GM20000 (cell line): ENCODE results near the gene RTL3.

Experiments used
- DNase-seq: peaks from one replicate; pipeline ENCODE4 v3.0.0; 2012; ENCODE audit warnings: low spot score
- CTCF ChIP-seq: IDR thresholded peaks from 2 replicates; pipeline ENCODE4 v1.5.1; 2012; ENCODE audit warnings: mild to moderate bottlenecking, control low read depth; ENCODE audit errors: extremely low read depth, missing control alignments

Gene RTL3

DNA sequence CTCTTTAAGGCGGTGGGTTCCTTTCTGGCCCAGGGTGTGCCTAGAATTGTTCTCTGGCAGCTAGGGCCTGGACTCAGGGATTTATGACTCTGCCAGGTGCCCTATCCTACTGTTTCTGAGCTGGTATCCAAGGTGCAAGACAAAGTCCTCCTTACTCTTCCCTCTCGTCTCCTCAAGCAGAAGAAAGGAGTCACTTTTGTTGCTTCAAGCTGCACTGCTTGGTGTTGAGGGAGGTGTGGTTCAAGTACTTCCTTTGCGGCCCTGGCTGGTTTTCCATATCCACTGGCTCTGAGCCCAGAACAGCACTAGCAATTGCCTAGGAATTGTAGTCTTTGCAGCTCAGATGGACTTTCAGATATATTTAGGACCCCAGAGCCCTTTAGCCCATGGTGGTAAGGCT is 39.3 kb downstream of the RTL3 start:
- TF ChIP-seq CTCF = no peak
- DNase-seq = no peak

DNA sequence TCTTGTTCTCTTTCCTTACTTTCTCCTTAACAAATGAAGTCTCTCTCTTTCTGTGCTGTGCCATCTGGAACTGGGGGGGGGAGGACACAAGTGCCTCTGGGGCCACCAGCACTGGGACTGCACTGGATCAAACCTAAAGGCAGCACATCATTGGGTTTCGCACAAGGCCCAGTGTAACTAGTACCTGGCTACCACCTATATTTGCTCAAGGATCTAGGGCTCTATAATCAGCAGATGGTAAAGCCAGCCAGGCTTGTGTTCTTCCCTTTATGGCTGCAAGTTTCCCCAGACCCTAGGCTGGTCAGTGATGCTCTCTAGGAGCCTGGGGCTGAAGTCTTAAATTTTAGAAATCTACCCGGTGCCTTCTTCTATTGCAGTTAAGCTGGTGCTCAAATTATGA is 40.1 kb downstream of the RTL3 start:
- TF ChIP-seq CTCF = no peak
- DNase-seq = no peak

GRCh38 chrX:78614264-78614663 is 44.9 kb downstream of the RTL3 start:
- TF ChIP-seq CTCF = no peak

More at GRCh38 chrX:78614264-78614663, 44.9 kb downstream of the RTL3 start:
- DNase-seq = no peak
